Heart left ventricle (tissue), 16 donors: Measurements from ENCODE around the gene LILRA5. TPM values are rescaled to one million over a fixed set of nuclear protein-coding genes. Genes with fewer than 3 reads are reported as not detected.
A peak's percentile ranks its signal among the peaks of the same experiment; 100 is the strongest.

ENCODE experiments used
- ATAC-seq, 4 donors: fragments of 200-7000 bp; cut with Tn5 transposase; one replicate each; pipeline ENCODE4 v1.9.1; 2020 to 2022; ENCODE audit warnings: moderate library complexity in 4 of 4, mild to moderate bottlenecking in 3 of 4, moderate number of reproducible peaks in 1 of 4
- DNase-seq, 5 donors: peaks; one replicate each; pipeline ENCODE4 v3.0.0-alpha.2; 2020
- H3K27ac ChIP-seq, 12 donors: fragments of 200-600 bp; sonication (generic) in 4 of 12; one replicate each; pipeline versions ENCODE4 v1.5.0 to v1.8.0; 2016 to 2022; ENCODE audit warnings: mild to moderate bottlenecking in 2 of 12
- H3K27me3 ChIP-seq, 9 donors: fragments of 200-600 bp; sonication (generic) in 2 of 9; one replicate each; pipeline versions ENCODE4 v1.5.1 to v1.8.0; 2016 to 2022; ENCODE audit warnings: mild to moderate bottlenecking in 3 of 9
- H3K36me3 ChIP-seq, 9 donors: fragments of 200-600 bp; sonication (generic) in 2 of 9; one replicate each; pipeline versions ENCODE4 v1.5.0 to v1.8.0; 2018 to 2022; ENCODE audit warnings: mild to moderate bottlenecking in 2 of 9
- H3K4me1 ChIP-seq, 12 donors: fragments of 200-600 bp; sonication (generic) in 4 of 12; one replicate each; pipeline versions ENCODE4 v1.5.0 to v1.8.0; 2016 to 2022; ENCODE audit warnings: mild to moderate bottlenecking in 3 of 12
- H3K4me3 ChIP-seq, 12 donors: fragments of 200-600 bp; sonication (generic) in 4 of 12; one replicate each; pipeline versions ENCODE4 v1.5.0 to v1.8.0; 2017 to 2022; ENCODE audit warnings: mild to moderate bottlenecking in 9 of 12, moderate library complexity in 4 of 12
- H3K9me3 ChIP-seq, 12 donors: fragments of 200-600 bp; sonication (generic) in 4 of 12; one replicate each; pipeline versions ENCODE4 v1.5.0 to v1.8.0; 2016 to 2022; ENCODE audit warnings: mild to moderate bottlenecking in 1 of 12
- CTCF ChIP-seq, 12 donors: fragments of 200-600 bp; sonication (generic) in 4 of 12; IDR thresholded peaks; one replicate each; pipeline versions ENCODE4 v1.5.0 to v1.8.0; 2018 to 2022; ENCODE audit warnings: antibody characterized with exemption in 12 of 12, mild to moderate bottlenecking in 5 of 12
- POLR2A ChIP-seq, 2 donors: fragments of 450-650 bp; IDR thresholded peaks; one replicate each; pipeline ENCODE4 v1.6.1; 2017; ENCODE audit warnings: antibody characterized with exemption in 2 of 2, mild to moderate bottlenecking in 2 of 2, moderate library complexity in 2 of 2
- WGBS, 4 donors: extraction: QIAGEN DNeasy Blood & Tissue Kit in 2 of 4; methylation state at CpG; one replicate each; pipeline versions ENCODE4 v1.1.5 to v1.1.7; 2013 to 2018; 5-methylcytosine and 5-hydroxymethylcytosine counted together
- intact Hi-C, 10 donors: fragments of 100-400 bp; cut with DNase I; formaldehyde crosslinking; loops; one replicate each; pipeline versions ENCODE4 v1.11.1 to v1.14.2; 2022
- polyA plus RNA-seq, 2 donors: library from polyadenylated mRNA; stranded (reverse); fragments of 200-250 nt; gene quantifications; one replicate each; pipeline ENCODE4 v1.2.3, GENCODE V29; 2013
- total RNA-seq, 9 donors: library from RNA; depleted of rRNA in 2 of 9; stranded (reverse); fragments of >200 nt in 2 of 9; fragmentation: NEBNext Ultra II Directional in 3 of 9; extraction: Animal tissue kit (Norgen Biotek cat#: 25700) in 3 of 9; gene quantifications; one replicate each; pipeline versions ENCODE4 v1.1.0 to v1.2.4, GENCODE V29; 2016 to 2023
- donor health status: ischemic (EF 13 %, LVEDD 7.1; RV severe dilation, severe dysfunction).
- donor health status: healthy with polysubstance abuse.
- donor health status: DM: no; HTN: yes; CAD: no.
- donor health status: DM: no; HTN: no; CAD: no.
- donor health status: ischemic (EF 25% LVEDD 6.9; RV normal size, moderate dysfunction).
- donor health status: ischemic (EF 25% LVEDD 5.7; RV mildly dilated, moderate dysfunction).
- donor health status: healthy.
- donor health status: DM: yes; HTN: yes; CAD: no.
- donor health status: ischemic (EF 35%, LVEDD 5.7; RV mildly dilated, moderate dysfunction).
- donor health status: nonischemic (EF 11% LVEDD 7.7; RV severe dilation, severe dysfunction).
- donor health status: DM: yes; HTN: yes; CAD: no.
- donor health status: PGD.
- donor health status: ischemic (EF 29% LVEDD 5.4; RV normal size, mild dysfunction).
- donor health status: nonischemic (EF 23%, LVEDD 6.1; RV moderate dilation, normal function).

Gene LILRA5
- total and polyA plus RNA-seq, 11 donors = 0.19 to 16.2 (median 1.5) TPM; not detected in 1

GRCh38 chr19:54302257-54302656 lies 10.7 kb downstream of the LILRA5 start:
- TF ChIP-seq POLR2A (IDR thresholded peaks at IDR 0.05) = no peak
- no peak for TF ChIP-seq CTCF (IDR thresholded peaks at IDR 0.05)

GRCh38 chr19:54299515-54299914 lies 13.5 kb downstream of the LILRA5 start:
- Histone ChIP-seq H3K36me3 (no peaks in the 10 kb centered on the region), H3K9me3 (no peaks in the 10 kb centered on the region), H3K4me1 (peaks cover 0 to 33% (median 0%) of the 10 kb centered on the region in 12 donors), H3K4me3 (no peak overlapping the region), H3K27me3 (peaks cover 0 to 25% (median 0%) of the 10 kb centered on the region in 9 donors), H3K27ac (no peak overlapping the region)
- intact Hi-C loops = loop anchor here in 1 of 10 donors (10.0 kb wide), 1 partner anchor 335 kb away; the partner anchor contains the start of gene LILRB1
- DNase-seq (no peak), ATAC-seq (no peak)
- WGBS, 4 donors = 79 to 91% (median 85%) methylated on average over 5 of the region's 5 CpGs
- no peak for TF ChIP-seq CTCF (IDR thresholded peaks at IDR 0.05)
- no peak for TF ChIP-seq POLR2A (IDR thresholded peaks at IDR 0.05)

More at GRCh38 chr19:54302257-54302656, 10.7 kb downstream of the LILRA5 start:
- Histone ChIP-seq H3K36me3 (no peaks in the 10 kb centered on the region), H3K27me3 (peaks cover 0 to 21% (median 3%) of the 10 kb centered on the region in 9 donors), H3K27ac (peak overlapping the region in 1 of 12 donors; percentile 51), H3K9me3 (no peaks in the 10 kb centered on the region), H3K4me1 (peaks cover 0 to 37% (median 0%) of the 10 kb centered on the region in 12 donors), H3K4me3 (no peak overlapping the region)
- ATAC-seq = peak in 3 of 4 donors; percentile 29 to 75 (median 42)
- peak in 2 of 5 donors; percentile 32 to 39 for DNase-seq
- WGBS, 4 donors = 65 to 77% (median 69%) methylated on average over 4 of the region's 4 CpGs
- intact Hi-C loops = no loop called here

- WGBS, 4 donors = 56 to 63% (median 60%) methylated on average over 7 of the region's 7 CpGs
- no peaks in the 10 kb centered on the region for H3K36me3 ChIP-seq
- H3K4me1 ChIP-seq = peaks cover 0 to 29% (median 0%) of the 10 kb centered on the region in 12 donors
- intact Hi-C loops = loop anchor here in 1 of 10 donors (10.0 kb wide), 1 partner anchor 336 kb away; the partner anchor contains the start of gene LILRB1
- ATAC-seq = no peak
- TF ChIP-seq POLR2A (IDR thresholded peaks at IDR 0.05) = no peak
- no peak for TF ChIP-seq CTCF (IDR thresholded peaks at IDR 0.05)
- no peak overlapping the region for H3K4me3 ChIP-seq
- DNase-seq = no peak
- no peak overlapping the region for H3K27ac ChIP-seq
- peaks cover 0 to 26% (median 0%) of the 10 kb centered on the region in 9 donors for H3K27me3 ChIP-seq
- H3K9me3 ChIP-seq = no peaks in the 10 kb centered on the region
Measured at GRCh38 chr19:54299126-54299498, 13.9 kb downstream of the LILRA5 start.

GRCh38 chr19:54298357-54299125 lies 14.4 kb downstream of the LILRA5 start:
- 43 to 77% (median 58%) methylated on average over 2 to 4 of the region's 4 CpGs for WGBS, 4 donors
- Histone ChIP-seq H3K9me3 (no peaks in the 10 kb centered on the region), H3K36me3 (no peaks in the 10 kb centered on the region), H3K4me1 (peaks cover 0 to 24% (median 0%) of the 10 kb centered on the region in 12 donors), H3K4me3 (no peak overlapping the region), H3K27ac (no peak overlapping the region), H3K27me3 (peaks cover 0 to 26% (median 0%) of the 10 kb centered on the region in 9 donors)
- ATAC-seq (no peak), DNase-seq (no peak)
- no peak for TF ChIP-seq CTCF (IDR thresholded peaks at IDR 0.05)
- TF ChIP-seq POLR2A (IDR thresholded peaks at IDR 0.05) = no peak
- intact Hi-C loops = loop anchor here in 1 of 10 donors (10.0 kb wide), 1 partner anchor 336 kb away; the partner anchor contains the start of gene LILRB1
